Esophagus squamous epithelium (tissue), 4 donors: ENCODE data around the gene RABGGTA.

Experiments used
- POLR2A ChIP-seq, 4 donors: fragments of 450-650 bp; IDR thresholded peaks; one replicate each; pipeline ENCODE4 v1.6.1; 2017; ENCODE audit warnings: antibody characterized with exemption in 4 of 4, mild to moderate bottlenecking in 4 of 4, moderate library complexity in 3 of 4
- TF ChIP-seq, protein P1 (sequence below), 6 experiments: fragments of 450-650 bp in 4 of 6; fragments of 200-600 bp in 2 of 6; sonication (generic) in 2 of 6; IDR thresholded peaks; one replicate each; pipeline ENCODE4 v1.5.1; 2016 to 2019; ENCODE audit warnings: antibody characterized with exemption in 6 of 6, mild to moderate bottlenecking in 4 of 6, moderate library complexity in 4 of 6

DNA sequence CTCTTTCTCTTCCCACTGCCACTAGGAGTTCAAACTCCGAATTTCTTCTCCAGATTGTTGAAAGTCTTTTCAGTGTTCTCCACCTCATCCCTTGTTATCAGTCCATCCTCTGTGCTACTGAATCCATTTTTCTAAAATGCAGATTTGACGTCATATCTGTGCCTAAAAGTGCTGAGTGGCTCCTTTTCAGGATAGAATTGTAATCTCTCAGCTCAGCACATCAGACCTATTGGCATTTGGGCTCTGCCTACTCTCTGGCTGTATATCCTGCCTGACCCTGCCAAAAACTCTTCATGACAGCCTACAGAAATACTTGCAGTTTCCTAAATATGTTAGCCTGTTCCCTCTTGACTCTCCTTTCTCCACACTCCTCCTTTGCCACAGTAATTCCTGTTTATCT, 1.1 kb upstream of the RABGGTA start:
- TF ChIP-seq, protein P1, sequence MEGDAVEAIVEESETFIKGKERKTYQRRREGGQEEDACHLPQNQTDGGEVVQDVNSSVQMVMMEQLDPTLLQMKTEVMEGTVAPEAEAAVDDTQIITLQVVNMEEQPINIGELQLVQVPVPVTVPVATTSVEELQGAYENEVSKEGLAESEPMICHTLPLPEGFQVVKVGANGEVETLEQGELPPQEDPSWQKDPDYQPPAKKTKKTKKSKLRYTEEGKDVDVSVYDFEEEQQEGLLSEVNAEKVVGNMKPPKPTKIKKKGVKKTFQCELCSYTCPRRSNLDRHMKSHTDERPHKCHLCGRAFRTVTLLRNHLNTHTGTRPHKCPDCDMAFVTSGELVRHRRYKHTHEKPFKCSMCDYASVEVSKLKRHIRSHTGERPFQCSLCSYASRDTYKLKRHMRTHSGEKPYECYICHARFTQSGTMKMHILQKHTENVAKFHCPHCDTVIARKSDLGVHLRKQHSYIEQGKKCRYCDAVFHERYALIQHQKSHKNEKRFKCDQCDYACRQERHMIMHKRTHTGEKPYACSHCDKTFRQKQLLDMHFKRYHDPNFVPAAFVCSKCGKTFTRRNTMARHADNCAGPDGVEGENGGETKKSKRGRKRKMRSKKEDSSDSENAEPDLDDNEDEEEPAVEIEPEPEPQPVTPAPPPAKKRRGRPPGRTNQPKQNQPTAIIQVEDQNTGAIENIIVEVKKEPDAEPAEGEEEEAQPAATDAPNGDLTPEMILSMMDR (IDR thresholded peaks at IDR 0.05), result no peak
- TF ChIP-seq POLR2A (IDR thresholded peaks at IDR 0.05), result no peak
